H1 (cell line): ENCODE measurements around the gene NOS1AP. TPM values are rescaled to one million over a fixed set of nuclear protein-coding genes. Genes with fewer than 3 reads are reported as not detected.

ENCODE experiments used
- BCL11A ChIP-seq, 2 experiments: IDR thresholded peaks; one replicate each; pipeline ENCODE4 v1.6.1; 2011; ENCODE audit warnings: low read depth in 2 of 2, low read length in 2 of 2, mild to moderate bottlenecking in 2 of 2
- CHD2 ChIP-seq: IDR thresholded peaks from 2 replicates; pipeline ENCODE4 v1.6.1; 2012; ENCODE audit warnings: low read length, improper control_type of control experiment
- CHD7 ChIP-seq: fragments of 300-600 bp; sonication (generic); IDR thresholded peaks from 2 replicates; pipeline ENCODE4 v1.7.1; 2012; ENCODE audit warnings: low read length, moderate library complexity, mild to moderate bottlenecking, inconsistent platforms; ENCODE audit not compliant: insufficient replicate concordance
- EP300 ChIP-seq, 2 experiments: IDR thresholded peaks; 1 replicate in 1 of 2; 2 replicates in 1 of 2; pipeline ENCODE4 v1.6.1; 2011 to 2012; ENCODE audit warnings: low read depth in 2 of 2, low read length in 2 of 2, mild to moderate bottlenecking in 2 of 2, borderline replicate concordance in 1 of 2, inconsistent platforms in 1 of 2, moderate library complexity in 1 of 2
- GABPA ChIP-seq: IDR thresholded peaks from 2 replicates; pipeline ENCODE4 v1.6.1; 2011; ENCODE audit warnings: mild to moderate bottlenecking, low read length, moderate library complexity, borderline replicate concordance; ENCODE audit not compliant: insufficient read depth
- JUN ChIP-seq: IDR thresholded peaks from 2 replicates; pipeline ENCODE4 v1.6.1; 2011; ENCODE audit warnings: low read depth, mild to moderate bottlenecking, improper control_type of control experiment, low read length
- SIN3A ChIP-seq, 2 experiments: IDR thresholded peaks in 1 of 2; conservative IDR thresholded peaks in 1 of 2; 2 replicates each; pipeline ENCODE4 v1.6.1; 2011 to 2012; ENCODE audit warnings: low read length in 2 of 2, improper control_type of control experiment in 1 of 2, low read depth in 1 of 2, mild to moderate bottlenecking in 1 of 2
- SP1 ChIP-seq: IDR thresholded peaks from 2 replicates; pipeline ENCODE4 v1.6.1; 2011; ENCODE audit warnings: low read depth, low read length
- SP4 ChIP-seq: IDR thresholded peaks from 2 replicates; pipeline ENCODE4 v1.6.1; 2012; ENCODE audit warnings: low read length, inconsistent platforms
- ZNF274 ChIP-seq: IDR thresholded peaks from 2 replicates; pipeline ENCODE4 v1.7.0; 2012; ENCODE audit warnings: low read length, borderline replicate concordance; ENCODE audit errors: extremely low read depth
- polyA plus RNA-seq, 7 experiments: library from polyadenylated mRNA; depleted of rRNA in 3 of 7; stranded (reverse) in 5 of 7; unstranded in 2 of 7; fragments of >200 nt in 5 of 7; fragments of 200-250 nt in 2 of 7; gene quantifications; 1 replicate in 5 of 7; 2 replicates in 1 of 7; 4 replicates in 1 of 7; pipeline versions ENCODE4 v1.2.1 to v1.2.3, GENCODE V29; 2011 to 2013; ENCODE audit warnings: missing spikeins in 2 of 7, mixed read lengths in 2 of 7
- total RNA-seq: library from RNA; stranded (reverse); fragmentation: NEBNext Ultra II Directional; extraction: Animal tissue kit (Norgen Biotek cat#: 25700); gene quantifications from 2 replicates; pipeline ENCODE4 v1.2.1, GENCODE V29; 2021

The NOS1AP gene
- total and polyA plus RNA-seq, 2 of the 8 experiments (the other 6 are each of a cell fraction or from before 2014, with no cell fraction given): 2.4 to 12.1 TPM

- TF ChIP-seq CHD7 (no peak), ZNF274 (no peak), SP1 (no peak), SIN3A (conservative IDR thresholded peaks at IDR 0.05 in 1 of 2, IDR thresholded peaks at IDR 0.05 in 1 of 2; ENCODE audit: low read depth in 1 of 2, low read length in 2 of 2) (no peak), BCL11A (IDR thresholded peaks at IDR 0.05; ENCODE audit: low read depth in 2 of 2, low read length in 2 of 2) (no peak), GABPA (no peak), CHD2 (no peak), SP4 (no peak), JUN (no peak), EP300 (IDR thresholded peaks at IDR 0.05; ENCODE audit: borderline replicate concordance in 1 of 2, low read depth in 2 of 2, low read length in 2 of 2) (no peak)
- TF ChIP-seq, all 59 proteins: peak for 0
Observed at GRCh38 chr1:162360237-162360873, 290.9 kb downstream of the NOS1AP start (continued).
